ENCODE data around the gene RSPO4.

The RSPO4 gene

DNA sequence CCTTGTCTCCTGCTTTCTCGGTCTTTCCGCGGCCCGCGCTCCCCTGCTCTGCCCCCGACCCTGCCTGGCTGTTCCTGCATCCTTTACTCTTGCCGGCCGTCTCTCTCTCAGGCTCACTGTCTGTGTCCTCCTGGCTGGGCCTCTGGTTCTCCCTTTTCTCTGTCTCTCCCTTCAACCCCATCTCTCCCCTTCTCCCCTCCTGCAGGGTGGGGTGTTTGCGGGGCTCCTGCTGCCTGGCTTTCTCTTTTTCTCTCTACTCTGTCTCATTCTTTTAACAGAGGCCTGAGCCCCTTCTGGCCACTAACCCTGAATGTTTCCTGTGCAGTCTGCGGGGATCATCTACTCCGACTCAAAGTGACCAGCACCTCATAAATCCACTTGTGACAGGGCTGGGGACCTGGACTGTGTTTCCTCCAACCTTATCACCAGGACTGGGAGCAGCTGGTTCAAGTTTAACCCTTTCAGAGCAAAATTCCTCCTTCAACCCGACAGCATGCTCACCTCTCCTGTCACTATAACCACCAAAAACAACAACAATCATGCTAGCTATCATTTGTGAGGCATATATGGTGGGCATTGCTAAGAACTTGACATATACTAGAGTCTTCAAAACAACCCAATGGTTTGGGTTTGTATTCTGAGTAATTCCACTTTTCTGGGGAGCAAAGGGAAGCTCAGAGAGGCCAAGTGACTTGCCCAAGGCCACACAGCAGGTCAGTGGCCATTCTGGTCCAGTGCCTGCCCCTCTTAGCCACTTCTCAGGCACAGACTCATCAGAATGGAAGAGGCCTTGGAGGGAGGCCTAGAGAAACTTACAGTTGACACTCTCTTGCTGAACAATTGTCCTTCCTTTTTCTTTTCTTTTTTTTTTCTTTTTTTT lies 811 bp upstream of the RSPO4 start:
- Histone ChIP-seq H3K27me3 (ENCODE audit: low read depth, low read length) (peaks cover 31% of the 10 kb centered on the region), H3K4me3 (ENCODE audit: low read depth in 1 of 2, low read length in 2 of 2) (no peak overlapping the region), H3K4me1 (ENCODE audit: control insufficient read depth in 1 of 2, insufficient read depth in 2 of 2, low read length in 2 of 2) (no peaks in the 10 kb centered on the region), H3K36me3 (ENCODE audit: control insufficient read depth in 1 of 2, insufficient read depth in 2 of 2, low read length in 2 of 2) (no peaks in the 10 kb centered on the region), H3K9me3 (ENCODE audit: control insufficient read depth in 1 of 2, low read length in 2 of 2) (no peaks in the 10 kb centered on the region), H3K27ac (ENCODE audit: low read length) (no peak overlapping the region)

DNA sequence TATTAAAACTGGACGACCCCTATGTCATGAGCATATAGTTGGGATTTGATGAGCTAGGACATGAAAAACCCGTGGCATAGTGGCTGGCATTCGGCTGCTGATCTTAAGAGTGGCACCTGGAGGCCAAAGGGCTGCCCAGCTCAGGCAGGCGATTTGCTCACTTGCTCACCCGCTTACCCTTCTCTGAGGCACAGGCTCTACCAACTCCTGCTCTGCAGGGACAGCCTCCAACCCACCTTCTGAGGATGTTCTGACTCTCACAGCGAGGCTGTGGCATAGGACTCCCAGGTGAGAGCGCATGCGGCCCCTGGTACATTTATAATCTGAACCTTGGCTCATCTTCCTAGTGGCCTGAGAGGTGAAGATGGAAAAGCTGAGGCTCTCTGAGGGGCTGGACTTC lies 995 bp downstream of the RSPO4 start:
- Histone ChIP-seq H3K9me3 (ENCODE audit: control insufficient read depth in 1 of 2, low read length in 2 of 2) (no peaks in the 10 kb centered on the region), H3K4me3 (ENCODE audit: low read depth in 1 of 2, low read length in 2 of 2) (no peak overlapping the region), H3K36me3 (ENCODE audit: control insufficient read depth in 1 of 2, insufficient read depth in 2 of 2, low read length in 2 of 2) (no peaks in the 10 kb centered on the region), H3K4me1 (ENCODE audit: control insufficient read depth in 1 of 2, insufficient read depth in 2 of 2, low read length in 2 of 2) (no peaks in the 10 kb centered on the region), H3K27ac (ENCODE audit: low read length) (no peak overlapping the region), H3K27me3 (ENCODE audit: low read depth, low read length) (peaks cover 31% of the 10 kb centered on the region)

DNA sequence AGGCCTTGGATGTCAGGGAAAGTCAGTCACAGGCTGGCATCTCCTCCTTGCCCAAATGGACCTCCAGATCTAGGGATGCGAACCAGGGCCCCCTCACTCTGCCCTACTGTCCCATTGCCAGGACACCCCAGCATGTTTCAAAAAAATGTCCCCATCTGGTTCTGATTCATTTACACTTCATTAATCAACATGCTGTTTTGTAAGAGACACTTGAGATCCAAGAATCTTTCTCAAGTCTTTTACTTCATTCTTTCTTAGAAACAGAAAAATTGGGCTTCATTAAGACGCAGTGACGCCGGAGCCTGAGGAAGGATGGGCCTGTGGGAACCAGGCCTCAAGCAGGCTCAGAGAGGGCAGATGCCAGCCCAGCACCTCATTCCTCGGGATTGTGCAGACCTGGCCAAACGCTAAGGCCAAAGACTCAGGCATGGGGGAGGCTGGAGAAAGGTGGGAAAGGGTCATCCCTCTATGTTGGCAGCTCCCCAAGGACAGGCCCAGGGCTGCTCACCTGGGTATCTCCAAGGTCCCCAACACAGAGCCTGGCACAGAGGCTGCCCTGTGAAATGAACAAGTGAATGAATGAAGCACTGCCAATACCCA lies 3.8 kb downstream of the RSPO4 start:
- Histone ChIP-seq H3K4me1 (ENCODE audit: control insufficient read depth in 1 of 2, insufficient read depth in 2 of 2, low read length in 2 of 2) (no peaks in the 10 kb centered on the region), H3K36me3 (ENCODE audit: control insufficient read depth in 1 of 2, insufficient read depth in 2 of 2, low read length in 2 of 2) (no peaks in the 10 kb centered on the region), H3K27ac (ENCODE audit: low read length) (no peak overlapping the region), H3K27me3 (ENCODE audit: low read depth, low read length) (peaks cover 26% of the 10 kb centered on the region), H3K4me3 (ENCODE audit: low read depth in 1 of 2, low read length in 2 of 2) (no peak overlapping the region), H3K9me3 (ENCODE audit: control insufficient read depth in 1 of 2, low read length in 2 of 2) (no peaks in the 10 kb centered on the region)

DNA sequence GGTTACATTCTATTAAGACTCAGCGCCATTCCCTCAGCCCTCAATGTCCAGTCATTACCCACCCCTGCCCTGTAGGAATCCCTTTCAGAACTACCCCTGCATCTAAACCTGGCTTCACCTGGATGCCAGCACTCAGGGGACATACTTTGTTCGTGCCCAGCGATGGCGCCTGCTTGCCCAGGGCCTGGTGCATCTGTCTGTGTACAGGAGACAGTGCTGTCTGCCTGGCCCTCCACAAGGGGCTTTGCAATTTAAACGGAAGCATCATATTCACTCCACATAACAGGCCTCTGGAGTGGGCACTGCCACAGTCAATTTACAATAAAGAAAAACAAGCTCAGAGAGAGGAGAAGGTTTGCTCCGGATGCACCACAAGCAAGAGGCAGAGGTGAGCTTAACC lies 4.6 kb downstream of the RSPO4 start:
- Histone ChIP-seq H3K27ac (ENCODE audit: low read length) (no peak overlapping the region), H3K36me3 (ENCODE audit: control insufficient read depth in 1 of 2, insufficient read depth in 2 of 2, low read length in 2 of 2) (no peaks in the 10 kb centered on the region), H3K4me1 (ENCODE audit: control insufficient read depth in 1 of 2, insufficient read depth in 2 of 2, low read length in 2 of 2) (no peaks in the 10 kb centered on the region), H3K9me3 (ENCODE audit: control insufficient read depth in 1 of 2, low read length in 2 of 2) (no peaks in the 10 kb centered on the region), H3K27me3 (ENCODE audit: low read depth, low read length) (peaks cover 21% of the 10 kb centered on the region), H3K4me3 (ENCODE audit: low read depth in 1 of 2, low read length in 2 of 2) (no peak overlapping the region)

DNA sequence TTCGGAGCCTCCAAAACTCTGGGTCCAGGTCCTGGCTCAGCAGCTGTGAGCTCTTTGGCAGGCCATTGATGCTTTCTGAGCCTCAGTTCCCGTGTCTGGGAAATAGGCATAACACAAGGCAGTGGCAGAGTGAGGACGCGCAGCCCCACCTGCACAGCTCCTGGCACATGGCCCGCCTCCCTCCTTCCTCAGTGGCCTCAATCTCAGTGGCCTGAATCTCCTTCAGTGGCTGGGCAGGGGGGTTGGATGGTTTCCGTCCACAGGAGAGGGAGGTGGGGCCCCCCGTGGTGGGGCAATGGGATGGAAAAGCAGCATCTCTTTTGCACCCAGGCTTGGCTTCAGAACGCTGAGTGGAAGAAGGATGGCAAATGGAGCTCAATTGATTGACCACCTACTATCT lies 5.1 kb downstream of the RSPO4 start:
- no peaks in the 10 kb centered on the region for H3K36me3 ChIP-seq (ENCODE audit: control insufficient read depth in 1 of 2, insufficient read depth in 2 of 2, low read length in 2 of 2)
- H3K27me3 ChIP-seq (ENCODE audit: low read depth, low read length): peaks cover 20% of the 10 kb centered on the region
- no peaks in the 10 kb centered on the region for H3K9me3 ChIP-seq (ENCODE audit: control insufficient read depth in 1 of 2, low read length in 2 of 2)
- no peak overlapping the region for H3K27ac ChIP-seq (ENCODE audit: low read length)
- no peaks in the 10 kb centered on the region for H3K4me1 ChIP-seq (ENCODE audit: control insufficient read depth in 1 of 2, insufficient read depth in 2 of 2, low read length in 2 of 2)
- H3K4me3 ChIP-seq (ENCODE audit: low read depth in 1 of 2, low read length in 2 of 2): no peak overlapping the region

DNA sequence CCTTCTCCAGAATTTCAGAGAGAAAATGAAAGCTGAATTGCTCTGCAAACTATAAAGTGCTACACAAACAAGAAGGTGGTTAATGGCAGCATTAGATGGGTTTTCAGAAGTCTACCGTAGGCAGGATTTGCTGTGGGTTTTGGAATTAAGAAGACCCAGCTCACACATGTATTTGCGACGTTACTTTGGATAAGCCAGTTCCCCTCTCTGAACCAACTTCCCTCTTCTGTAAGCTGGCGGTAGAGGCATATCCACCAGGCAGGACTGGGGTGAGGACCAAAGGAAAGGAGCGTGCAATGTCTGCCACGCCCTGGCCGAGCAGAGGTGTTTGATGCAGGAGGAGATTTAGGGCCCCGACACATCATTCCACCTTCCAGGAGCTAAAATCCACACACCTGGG lies 6.9 kb downstream of the RSPO4 start:
- Histone ChIP-seq H3K9me3 (ENCODE audit: control insufficient read depth in 1 of 2, low read length in 2 of 2) (no peaks in the 10 kb centered on the region), H3K36me3 (ENCODE audit: control insufficient read depth in 1 of 2, insufficient read depth in 2 of 2, low read length in 2 of 2) (no peaks in the 10 kb centered on the region), H3K27me3 (ENCODE audit: low read depth, low read length) (peaks cover 3% of the 10 kb centered on the region), H3K4me3 (ENCODE audit: low read depth in 1 of 2, low read length in 2 of 2) (no peak overlapping the region), H3K4me1 (ENCODE audit: control insufficient read depth in 1 of 2, insufficient read depth in 2 of 2, low read length in 2 of 2) (no peaks in the 10 kb centered on the region), H3K27ac (ENCODE audit: low read length) (no peak overlapping the region)

DNA sequence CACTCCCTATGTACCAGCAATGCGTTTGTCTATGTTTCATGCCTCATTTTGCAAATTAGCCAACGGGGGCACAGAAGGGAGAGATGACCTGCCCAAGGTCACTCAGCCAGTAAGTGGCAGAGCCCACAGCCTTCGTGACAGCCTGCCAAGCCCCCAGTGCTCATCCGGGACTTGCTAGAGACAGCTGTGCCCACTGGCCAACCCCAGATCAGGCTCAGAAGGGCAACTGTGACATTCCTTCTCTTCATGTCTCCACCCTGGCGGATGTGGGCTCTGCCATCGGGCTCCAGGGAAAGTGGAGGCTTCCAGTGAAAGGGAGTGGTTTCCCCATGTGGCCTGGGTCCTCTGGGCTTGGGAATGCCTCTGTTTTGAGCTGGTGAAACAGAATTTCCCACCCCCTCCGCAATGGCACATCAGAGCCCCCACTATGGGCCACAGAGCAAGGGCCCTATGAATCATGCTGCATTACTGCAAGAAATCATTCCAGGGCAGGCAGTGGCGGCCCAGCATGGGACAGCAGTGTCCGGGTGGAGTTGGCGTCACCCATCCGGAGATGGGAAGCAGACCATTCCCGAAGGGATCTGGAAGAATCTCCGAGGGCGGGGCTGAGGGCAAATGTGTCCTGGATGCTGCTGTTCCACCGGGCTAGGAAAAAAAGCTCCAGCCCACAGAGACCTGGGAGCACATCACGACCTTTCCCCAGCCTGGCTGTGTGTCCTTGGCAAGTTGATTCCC lies 9.1 kb downstream of the RSPO4 start:
- Histone ChIP-seq H3K4me1 (ENCODE audit: control insufficient read depth in 1 of 2, insufficient read depth in 2 of 2, low read length in 2 of 2) (no peaks in the 10 kb centered on the region), H3K27me3 (ENCODE audit: low read depth, low read length) (no peaks in the 10 kb centered on the region), H3K4me3 (ENCODE audit: low read depth in 1 of 2, low read length in 2 of 2) (no peak overlapping the region), H3K36me3 (ENCODE audit: control insufficient read depth in 1 of 2, insufficient read depth in 2 of 2, low read length in 2 of 2) (no peaks in the 10 kb centered on the region), H3K9me3 (ENCODE audit: control insufficient read depth in 1 of 2, low read length in 2 of 2) (no peaks in the 10 kb centered on the region), H3K27ac (ENCODE audit: low read length) (no peak overlapping the region)

DNA sequence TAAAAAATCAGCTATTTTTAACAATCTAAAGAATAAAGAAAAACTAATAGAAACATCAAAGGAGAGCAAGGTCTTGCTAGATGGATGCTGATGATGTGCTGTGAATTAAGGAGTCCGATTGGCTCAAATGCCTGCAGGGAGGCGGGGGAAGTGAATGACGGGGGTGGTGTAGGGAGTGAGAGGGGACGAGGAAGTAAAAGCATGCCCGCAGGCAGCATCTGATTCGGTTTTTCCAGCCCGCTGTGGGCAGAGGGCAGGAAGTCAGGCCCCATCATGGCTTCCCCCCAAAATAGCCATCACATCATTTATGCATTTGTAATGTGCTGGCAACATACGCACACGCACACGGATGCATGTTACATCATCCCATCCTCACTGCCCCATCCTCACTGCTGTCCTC lies 10.3 kb downstream of the RSPO4 start:
- Histone ChIP-seq H3K4me3 (ENCODE audit: low read depth in 1 of 2, low read length in 2 of 2) (no peak overlapping the region), H3K27me3 (ENCODE audit: low read depth, low read length) (no peaks in the 10 kb centered on the region), H3K4me1 (ENCODE audit: control insufficient read depth in 1 of 2, insufficient read depth in 2 of 2, low read length in 2 of 2) (no peaks in the 10 kb centered on the region), H3K27ac (ENCODE audit: low read length) (no peak overlapping the region), H3K36me3 (ENCODE audit: control insufficient read depth in 1 of 2, insufficient read depth in 2 of 2, low read length in 2 of 2) (no peaks in the 10 kb centered on the region), H3K9me3 (ENCODE audit: control insufficient read depth in 1 of 2, low read length in 2 of 2) (no peaks in the 10 kb centered on the region)

DNA sequence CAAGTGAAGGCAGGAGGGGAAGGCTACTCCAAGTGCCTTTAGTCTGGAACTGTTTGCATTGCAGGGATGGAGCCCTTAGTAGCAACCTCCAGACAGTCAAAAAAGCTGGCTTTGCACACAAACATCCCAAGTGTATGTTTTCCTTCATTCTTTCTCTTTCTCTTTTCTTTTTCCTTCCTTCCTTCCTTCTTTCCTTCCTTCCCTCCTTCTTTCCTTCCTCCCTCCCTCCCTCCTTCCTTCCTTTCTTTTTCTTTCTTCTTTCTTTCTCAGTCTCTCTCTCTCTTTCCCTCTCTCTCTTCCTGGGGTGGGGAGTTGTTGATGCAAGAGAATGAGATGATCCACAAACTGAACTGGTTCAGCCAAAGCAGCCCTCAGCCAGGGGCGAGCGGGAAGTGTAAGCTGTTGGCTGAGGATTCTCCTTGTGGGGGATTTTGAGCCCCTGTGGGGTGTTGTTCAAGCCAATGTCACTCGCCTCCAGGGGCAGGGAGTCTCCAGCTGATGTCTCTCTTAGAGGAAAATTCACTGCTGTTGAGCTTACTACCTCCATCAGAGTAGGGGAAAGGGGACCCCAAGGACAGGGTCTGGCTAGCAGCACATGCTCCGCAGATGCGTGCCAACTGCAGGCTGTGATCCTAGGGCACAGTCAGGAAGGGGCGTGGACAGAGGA lies 11.7 kb downstream of the RSPO4 start:
- no peak overlapping the region for H3K27ac ChIP-seq (ENCODE audit: low read length)
- no peak overlapping the region for H3K4me3 ChIP-seq (ENCODE audit: low read depth in 1 of 2, low read length in 2 of 2)
- H3K27me3 ChIP-seq (ENCODE audit: low read depth, low read length): no peaks in the 10 kb centered on the region
- no peaks in the 10 kb centered on the region for H3K36me3 ChIP-seq (ENCODE audit: control insufficient read depth in 1 of 2, insufficient read depth in 2 of 2, low read length in 2 of 2)
- H3K4me1 ChIP-seq (ENCODE audit: control insufficient read depth in 1 of 2, insufficient read depth in 2 of 2, low read length in 2 of 2): no peaks in the 10 kb centered on the region
- H3K9me3 ChIP-seq (ENCODE audit: control insufficient read depth in 1 of 2, low read length in 2 of 2): no peaks in the 10 kb centered on the region

DNA sequence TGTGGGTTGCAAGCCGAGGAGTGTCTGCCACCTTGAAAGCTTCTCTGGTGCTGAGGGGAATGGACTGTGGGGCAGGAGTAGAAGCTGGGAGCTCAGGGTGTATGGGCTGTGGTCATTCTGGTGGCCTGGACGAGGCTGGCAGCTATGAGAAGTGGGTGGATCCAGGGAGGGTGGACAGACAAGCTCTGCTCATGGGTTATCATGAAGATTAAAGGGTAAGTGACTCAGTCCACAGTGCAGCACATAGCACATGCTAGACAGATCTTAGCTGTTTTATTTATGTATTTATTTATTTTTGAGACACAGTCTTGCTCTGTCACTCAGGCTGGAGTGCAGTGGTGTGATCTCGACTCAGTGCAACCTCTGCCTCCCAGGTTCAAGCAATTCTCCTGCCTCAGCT lies 13.8 kb downstream of the RSPO4 start:
- Histone ChIP-seq H3K36me3 (ENCODE audit: control insufficient read depth in 1 of 2, insufficient read depth in 2 of 2, low read length in 2 of 2) (no peaks in the 10 kb centered on the region), H3K27me3 (ENCODE audit: low read depth, low read length) (no peaks in the 10 kb centered on the region), H3K4me3 (ENCODE audit: low read depth in 1 of 2, low read length in 2 of 2) (no peak overlapping the region), H3K4me1 (ENCODE audit: control insufficient read depth in 1 of 2, insufficient read depth in 2 of 2, low read length in 2 of 2) (no peaks in the 10 kb centered on the region), H3K9me3 (ENCODE audit: control insufficient read depth in 1 of 2, low read length in 2 of 2) (no peaks in the 10 kb centered on the region), H3K27ac (ENCODE audit: low read length) (no peak overlapping the region)

DNA sequence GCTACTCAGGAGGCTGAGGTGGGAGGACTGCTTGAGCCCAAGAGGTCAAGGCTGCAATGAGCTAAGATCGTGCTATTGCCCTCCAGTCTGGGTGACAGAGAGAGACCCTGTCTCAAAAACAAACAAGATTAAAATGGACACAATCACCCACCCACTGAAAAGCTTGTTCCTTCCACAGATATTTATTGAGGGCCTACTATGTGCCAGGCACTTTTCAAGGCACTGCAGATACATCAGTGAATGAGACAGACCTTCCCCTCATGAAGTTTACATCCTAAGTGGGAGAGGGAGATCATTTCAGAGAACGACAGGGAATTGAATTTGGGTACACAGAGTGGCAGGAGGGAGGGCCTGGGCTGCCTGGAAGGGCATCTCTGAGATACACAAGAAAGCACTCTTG lies 14.4 kb downstream of the RSPO4 start:
- no peaks in the 10 kb centered on the region for H3K9me3 ChIP-seq (ENCODE audit: control insufficient read depth in 1 of 2, low read length in 2 of 2)
- H3K27ac ChIP-seq (ENCODE audit: low read length): no peak overlapping the region
- H3K4me1 ChIP-seq (ENCODE audit: control insufficient read depth in 1 of 2, insufficient read depth in 2 of 2, low read length in 2 of 2): no peaks in the 10 kb centered on the region
- H3K4me3 ChIP-seq (ENCODE audit: low read depth in 1 of 2, low read length in 2 of 2): no peak overlapping the region
- peaks cover 1% of the 10 kb centered on the region for H3K27me3 ChIP-seq (ENCODE audit: low read depth, low read length)
- H3K36me3 ChIP-seq (ENCODE audit: control insufficient read depth in 1 of 2, insufficient read depth in 2 of 2, low read length in 2 of 2): no peaks in the 10 kb centered on the region

Data from muscle layer of duodenum (tissue), 2 donors.